Smooth muscle cell of the brain vasculature (primary cell): Measurements from ENCODE around the gene BAK1.

Experiments
- DNase-seq: peaks from one replicate; pipeline ENCODE4 v3.0.0-alpha.2; 2012; ENCODE audit warnings: low read depth, low spot score

The BAK1 gene

GRCh38 chr6:33579828-33580714, at the start of gene BAK1:
BAK1 (minus strand) TSS chr6:33580276; CDS start chr6:33577604, 2,672 bp downstream.
- peak; percentile 73 for DNase-seq

- no peak for DNase-seq
Observed at GRCh38 chr6:33628401-33628964, 48.4 kb upstream of the BAK1 start.

GRCh38 chr6:33627876-33628275, 47.8 kb upstream of the BAK1 start:
- DNase-seq: no peak

DNA sequence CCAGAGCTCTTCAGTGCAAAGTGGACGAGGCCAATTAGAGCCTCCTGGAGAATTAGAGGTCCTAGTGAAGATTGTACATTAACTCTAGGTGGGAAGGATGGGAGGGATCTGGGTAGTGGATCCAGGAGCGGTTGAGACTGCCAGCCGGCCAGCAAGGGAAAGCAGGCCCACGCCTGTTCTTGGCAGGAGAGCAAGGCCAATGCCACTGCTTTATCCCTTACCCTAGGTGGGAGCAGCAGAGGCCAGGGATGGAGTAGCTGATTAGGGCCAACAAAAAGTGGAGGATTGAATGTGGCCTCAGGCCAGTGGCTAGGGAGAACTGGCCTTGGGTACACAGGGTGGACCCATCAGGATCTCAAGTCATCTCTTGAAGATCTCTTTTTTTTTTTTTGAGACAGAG, 44.8 kb upstream of the BAK1 start:
- no peak for DNase-seq

- DNase-seq: no peak
Observed at GRCh38 chr6:33623895-33624381, 43.9 kb upstream of the BAK1 start.

GRCh38 chr6:33622456-33623431, 42.7 kb upstream of the BAK1 start:
- DNase-seq: no peak

GRCh38 chr6:33621711-33622388, 41.8 kb upstream of the BAK1 start:
- no peak for DNase-seq

- no peak for DNase-seq
Observed at GRCh38 chr6:33620856-33621710, 41.0 kb upstream of the BAK1 start, which contains the start of gene ITPR3. ITPR3 (plus strand) TSS chr6:33621322; CDS start chr6:33621603, 281 bp downstream.

GRCh38 chr6:33620158-33620855, 40.2 kb upstream of the BAK1 start:
- no peak for DNase-seq

GRCh38 chr6:33619166-33619840, 39.2 kb upstream of the BAK1 start:
- DNase-seq: no peak

DNA sequence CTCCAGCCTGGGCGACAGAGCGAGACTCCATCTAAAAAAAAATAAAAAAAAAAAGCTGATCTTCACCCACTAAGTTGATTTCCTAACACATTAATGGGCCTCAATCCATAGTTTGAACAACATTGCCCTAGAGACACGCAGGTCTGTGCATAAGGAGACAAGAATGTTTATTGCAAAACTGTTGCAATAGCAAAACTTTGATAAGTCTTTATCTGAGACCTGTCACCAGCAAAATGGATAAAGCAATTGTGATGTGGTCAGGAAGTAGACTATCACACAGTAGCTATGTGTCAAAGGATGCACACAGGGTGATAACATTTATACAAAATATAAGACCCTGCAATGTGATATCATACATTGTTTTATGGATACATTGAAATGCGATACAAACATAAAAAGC, 36.8 kb upstream of the BAK1 start:
- no peak for DNase-seq

DNA sequence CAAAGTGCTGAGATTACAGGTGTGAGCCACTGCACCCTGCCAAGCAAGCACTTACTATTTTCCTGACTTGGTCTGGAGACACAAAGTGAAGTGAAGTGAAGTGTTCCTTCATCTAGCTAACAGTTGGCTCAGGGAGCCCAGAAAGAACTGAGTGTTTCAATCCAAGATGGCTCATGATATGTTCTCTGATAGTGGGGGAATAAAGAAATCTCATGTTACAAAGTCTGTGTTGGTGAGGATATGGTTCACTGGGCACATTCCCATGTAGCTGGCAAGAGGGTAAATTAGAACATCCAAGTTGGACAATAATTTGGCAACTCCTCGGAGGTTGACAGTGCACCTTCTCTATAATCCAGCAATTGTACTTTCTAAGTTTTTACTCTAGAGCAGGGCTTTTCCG, 36.0 kb upstream of the BAK1 start:
- DNase-seq: no peak

DNA sequence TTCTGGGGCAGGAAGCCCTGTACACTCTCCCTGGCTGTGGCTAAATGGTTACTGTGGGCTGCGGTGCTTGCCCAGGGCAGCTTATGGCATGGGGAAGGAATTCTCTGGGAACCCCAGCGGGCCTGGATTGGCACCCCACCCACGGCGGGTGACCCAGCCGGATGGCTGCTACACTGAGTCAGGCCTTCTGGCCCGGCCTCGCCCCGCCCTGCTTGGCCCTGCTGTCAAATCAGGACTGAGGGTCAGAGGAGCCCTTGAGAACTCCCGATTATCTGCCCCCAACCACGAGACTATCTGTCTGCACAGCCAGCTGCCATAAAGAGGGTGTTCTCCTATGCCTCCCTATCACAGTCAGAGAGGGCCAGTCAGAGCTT, 33.7 kb upstream of the BAK1 start:
- DNase-seq: no peak

- no peak for DNase-seq
Observed at GRCh38 chr6:33613146-33613794, 33.2 kb upstream of the BAK1 start.

GRCh38 chr6:33610779-33611732, 31.0 kb upstream of the BAK1 start:
- no peak for DNase-seq

DNA sequence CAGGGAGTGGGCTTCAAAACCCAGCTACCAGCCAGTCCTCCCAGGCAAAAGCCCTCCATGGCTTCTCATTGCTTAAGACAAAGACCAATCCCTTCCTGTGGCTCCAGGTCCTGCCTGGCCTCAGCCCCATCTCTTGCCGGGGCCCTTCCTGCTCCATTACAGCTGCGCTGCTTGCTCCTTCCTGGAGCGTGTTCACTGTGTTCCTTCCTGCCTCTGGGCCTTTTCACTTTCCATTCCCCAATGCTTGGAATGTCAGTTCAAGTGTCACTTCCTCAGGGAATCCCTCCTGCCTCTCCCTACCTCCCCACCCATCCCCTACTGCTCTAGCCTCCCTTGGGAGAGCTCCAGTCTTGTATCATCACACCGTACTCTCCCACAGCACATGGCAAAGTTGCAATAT, 30.0 kb upstream of the BAK1 start:
- DNase-seq: no peak

- DNase-seq: no peak
Observed at GRCh38 chr6:33609528-33609927, 29.5 kb upstream of the BAK1 start.
